ENCODE measurements around the gene ACSM2B. TPM values are rescaled to one million over a fixed set of nuclear protein-coding genes. Genes with fewer than 3 reads are reported as not detected.

Gene ACSM2B
- total RNA-seq, 1 experiment from 2014 or later: 0.20 TPM

DNA sequence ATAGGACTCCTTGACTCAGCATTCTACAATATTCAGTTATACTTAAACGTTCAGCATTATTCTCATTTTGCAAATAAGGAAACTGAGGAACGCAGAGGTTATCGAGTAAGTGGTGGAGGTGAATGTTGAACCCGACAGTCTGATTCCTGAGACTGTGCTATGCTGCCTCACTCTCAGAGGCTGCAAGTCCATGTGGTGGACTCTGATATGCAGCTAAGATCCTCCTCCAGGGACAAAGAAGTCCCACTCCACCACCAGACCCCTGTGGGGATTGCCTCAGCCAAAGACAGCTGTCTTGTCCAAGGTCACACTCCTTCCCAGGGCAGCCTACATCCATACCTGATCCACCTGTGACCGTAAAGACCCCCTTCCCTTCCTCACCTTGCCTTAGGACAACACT is 37.5 kb downstream of the ACSM2B start (continued):
- TF ChIP-seq, protein P1, sequence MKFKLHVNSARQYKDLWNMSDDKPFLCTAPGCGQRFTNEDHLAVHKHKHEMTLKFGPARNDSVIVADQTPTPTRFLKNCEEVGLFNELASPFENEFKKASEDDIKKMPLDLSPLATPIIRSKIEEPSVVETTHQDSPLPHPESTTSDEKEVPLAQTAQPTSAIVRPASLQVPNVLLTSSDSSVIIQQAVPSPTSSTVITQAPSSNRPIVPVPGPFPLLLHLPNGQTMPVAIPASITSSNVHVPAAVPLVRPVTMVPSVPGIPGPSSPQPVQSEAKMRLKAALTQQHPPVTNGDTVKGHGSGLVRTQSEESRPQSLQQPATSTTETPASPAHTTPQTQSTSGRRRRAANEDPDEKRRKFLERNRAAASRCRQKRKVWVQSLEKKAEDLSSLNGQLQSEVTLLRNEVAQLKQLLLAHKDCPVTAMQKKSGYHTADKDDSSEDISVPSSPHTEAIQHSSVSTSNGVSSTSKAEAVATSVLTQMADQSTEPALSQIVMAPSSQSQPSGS (CRISPR knock-in tag; IDR thresholded peaks at IDR 0.05; ENCODE audit: borderline replicate concordance, low read depth): no peak
- TF ChIP-seq HMGA2 (CRISPR knock-in tag; IDR thresholded peaks at IDR 0.05) (no peak), FOXK1 (CRISPR knock-in tag; IDR thresholded peaks at IDR 0.05) (no peak), ELF4 (CRISPR knock-in tag; IDR thresholded peaks at IDR 0.05; ENCODE audit: low read depth) (no peak), SP1 (CRISPR knock-in tag; conservative IDR thresholded peaks at IDR 0.05) (no peak), CREB1 (CRISPR knock-in tag; IDR thresholded peaks at IDR 0.05) (no peak), ZNF121 (CRISPR knock-in tag; IDR thresholded peaks at IDR 0.05) (no peak), NFATC4 (CRISPR knock-in tag; IDR thresholded peaks at IDR 0.05) (no peak), ZNF416 (CRISPR knock-in tag; IDR thresholded peaks at IDR 0.05) (no peak), GTF2I (CRISPR knock-in tag; conservative IDR thresholded peaks at IDR 0.05) (no peak)
- TF ChIP-seq, protein P2, sequence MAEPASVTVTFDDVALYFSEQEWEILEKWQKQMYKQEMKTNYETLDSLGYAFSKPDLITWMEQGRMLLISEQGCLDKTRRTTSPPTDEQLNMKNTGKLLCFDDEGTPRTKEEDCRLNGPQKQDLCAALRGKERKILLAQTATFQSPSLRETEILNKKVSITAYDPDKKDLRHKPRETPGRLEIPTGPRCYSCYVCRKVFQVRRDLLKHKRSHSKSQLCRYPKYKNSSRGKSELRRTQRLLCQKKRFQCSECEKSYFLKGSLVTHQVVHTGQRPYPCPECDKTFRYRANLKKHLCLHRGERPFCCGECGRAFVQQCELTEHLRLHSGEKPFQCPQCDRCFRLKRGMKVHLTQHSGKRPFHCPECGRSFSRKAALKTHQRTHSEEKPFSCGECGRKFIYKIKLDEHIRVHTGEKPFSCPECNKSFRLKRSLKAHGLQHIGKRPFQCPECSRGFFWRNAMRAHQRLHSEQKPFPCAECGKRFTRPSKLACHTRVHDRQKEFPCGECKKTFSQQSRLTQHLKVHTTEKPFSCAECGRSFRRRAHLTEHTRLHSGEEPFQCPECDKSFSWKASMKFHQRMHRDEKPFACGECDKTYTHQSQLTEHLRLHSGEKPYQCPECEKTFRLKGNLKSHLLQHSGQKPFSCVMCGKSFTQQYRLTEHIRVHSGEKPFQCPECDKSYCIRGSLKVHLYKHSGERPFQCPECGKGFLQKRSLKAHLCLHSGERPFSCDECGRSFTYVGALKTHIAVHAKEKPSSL (CRISPR knock-in tag; conservative IDR thresholded peaks at IDR 0.05): no peak
- TF ChIP-seq, protein P3, sequence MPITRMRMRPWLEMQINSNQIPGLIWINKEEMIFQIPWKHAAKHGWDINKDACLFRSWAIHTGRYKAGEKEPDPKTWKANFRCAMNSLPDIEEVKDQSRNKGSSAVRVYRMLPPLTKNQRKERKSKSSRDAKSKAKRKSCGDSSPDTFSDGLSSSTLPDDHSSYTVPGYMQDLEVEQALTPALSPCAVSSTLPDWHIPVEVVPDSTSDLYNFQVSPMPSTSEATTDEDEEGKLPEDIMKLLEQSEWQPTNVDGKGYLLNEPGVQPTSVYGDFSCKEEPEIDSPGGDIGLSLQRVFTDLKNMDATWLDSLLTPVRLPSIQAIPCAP (CRISPR knock-in tag; IDR thresholded peaks at IDR 0.05): no peak
- TF ChIP-seq, protein P4, sequence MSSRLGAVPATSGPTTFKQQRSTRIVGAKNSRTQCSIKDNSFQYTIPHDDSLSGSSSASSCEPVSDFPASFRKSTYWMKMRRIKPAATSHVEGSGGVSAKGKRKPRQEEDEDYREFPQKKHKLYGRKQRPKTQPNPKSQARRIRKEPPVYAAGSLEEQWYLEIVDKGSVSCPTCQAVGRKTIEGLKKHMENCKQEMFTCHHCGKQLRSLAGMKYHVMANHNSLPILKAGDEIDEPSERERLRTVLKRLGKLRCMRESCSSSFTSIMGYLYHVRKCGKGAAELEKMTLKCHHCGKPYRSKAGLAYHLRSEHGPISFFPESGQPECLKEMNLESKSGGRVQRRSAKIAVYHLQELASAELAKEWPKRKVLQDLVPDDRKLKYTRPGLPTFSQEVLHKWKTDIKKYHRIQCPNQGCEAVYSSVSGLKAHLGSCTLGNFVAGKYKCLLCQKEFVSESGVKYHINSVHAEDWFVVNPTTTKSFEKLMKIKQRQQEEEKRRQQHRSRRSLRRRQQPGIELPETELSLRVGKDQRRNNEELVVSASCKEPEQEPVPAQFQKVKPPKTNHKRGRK (CRISPR knock-in tag; IDR thresholded peaks at IDR 0.05; ENCODE audit: borderline replicate concordance): no peak

DNA sequence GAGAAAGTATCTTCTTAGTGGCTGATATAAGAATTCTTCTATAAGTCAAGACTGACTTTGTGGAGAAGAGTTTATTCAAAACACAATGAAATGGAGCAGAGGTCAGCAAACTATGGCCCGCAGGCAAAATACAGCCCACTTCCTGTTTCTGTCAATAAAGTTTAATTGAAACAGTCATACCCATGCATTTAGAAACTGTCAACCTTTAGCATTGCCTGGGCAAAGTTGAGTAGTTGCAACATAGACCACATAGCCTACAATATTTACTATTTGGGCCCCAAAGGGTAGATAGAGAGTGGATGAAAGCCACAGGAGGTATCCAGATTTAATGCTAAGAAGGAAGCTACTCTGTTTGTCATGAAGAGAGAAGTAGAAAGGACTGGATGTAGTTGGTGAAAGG is 38.0 kb downstream of the ACSM2B start:
- Mint-ChIP-seq H3K4me3 (no peak overlapping the region), H3K27me3 (ENCODE audit: low read depth) (no peaks in the 10 kb centered on the region; the same call in 1 of the 2 replicates), H3K4me1 (no peaks in the 10 kb centered on the region), H3K9me3 (no peaks in the 10 kb centered on the region), H3K27ac (no peak overlapping the region), H3K36me3 (no peaks in the 10 kb centered on the region)
- POLR2A ChIA-PET: no interaction called here
- ATAC-seq (no peak), DNase-seq (ENCODE audit: low spot score) (no peak)
- CTCF ChIA-PET: no interaction called here
- TF ChIP-seq RELA (CRISPR knock-in tag; IDR thresholded peaks at IDR 0.05; ENCODE audit: borderline replicate concordance) (no peak), GTF2I (CRISPR knock-in tag; conservative IDR thresholded peaks at IDR 0.05) (no peak), NR3C1 (CRISPR knock-in tag; conservative IDR thresholded peaks at IDR 0.05; ENCODE audit: low read depth) (no peak), FOXK1 (CRISPR knock-in tag; IDR thresholded peaks at IDR 0.05) (no peak), NR1H2 (CRISPR knock-in tag; IDR thresholded peaks at IDR 0.05) (no peak), TCF7 (CRISPR knock-in tag; IDR thresholded peaks at IDR 0.05; ENCODE audit: low read depth) (no peak), ZNF121 (CRISPR knock-in tag; IDR thresholded peaks at IDR 0.05) (no peak), ZNF263 (CRISPR knock-in tag; IDR thresholded peaks at IDR 0.05; ENCODE audit: low read depth) (no peak), CBFB (CRISPR knock-in tag; IDR thresholded peaks at IDR 0.05; ENCODE audit: low read depth) (no peak), EMX1 (CRISPR knock-in tag; IDR thresholded peaks at IDR 0.05) (no peak)
- TF ChIP-seq, protein P5, sequence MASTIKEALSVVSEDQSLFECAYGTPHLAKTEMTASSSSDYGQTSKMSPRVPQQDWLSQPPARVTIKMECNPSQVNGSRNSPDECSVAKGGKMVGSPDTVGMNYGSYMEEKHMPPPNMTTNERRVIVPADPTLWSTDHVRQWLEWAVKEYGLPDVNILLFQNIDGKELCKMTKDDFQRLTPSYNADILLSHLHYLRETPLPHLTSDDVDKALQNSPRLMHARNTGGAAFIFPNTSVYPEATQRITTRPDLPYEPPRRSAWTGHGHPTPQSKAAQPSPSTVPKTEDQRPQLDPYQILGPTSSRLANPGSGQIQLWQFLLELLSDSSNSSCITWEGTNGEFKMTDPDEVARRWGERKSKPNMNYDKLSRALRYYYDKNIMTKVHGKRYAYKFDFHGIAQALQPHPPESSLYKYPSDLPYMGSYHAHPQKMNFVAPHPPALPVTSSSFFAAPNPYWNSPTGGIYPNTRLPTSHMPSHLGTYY (CRISPR knock-in tag; IDR thresholded peaks at IDR 0.05): no peak
- TF ChIP-seq, protein P6, sequence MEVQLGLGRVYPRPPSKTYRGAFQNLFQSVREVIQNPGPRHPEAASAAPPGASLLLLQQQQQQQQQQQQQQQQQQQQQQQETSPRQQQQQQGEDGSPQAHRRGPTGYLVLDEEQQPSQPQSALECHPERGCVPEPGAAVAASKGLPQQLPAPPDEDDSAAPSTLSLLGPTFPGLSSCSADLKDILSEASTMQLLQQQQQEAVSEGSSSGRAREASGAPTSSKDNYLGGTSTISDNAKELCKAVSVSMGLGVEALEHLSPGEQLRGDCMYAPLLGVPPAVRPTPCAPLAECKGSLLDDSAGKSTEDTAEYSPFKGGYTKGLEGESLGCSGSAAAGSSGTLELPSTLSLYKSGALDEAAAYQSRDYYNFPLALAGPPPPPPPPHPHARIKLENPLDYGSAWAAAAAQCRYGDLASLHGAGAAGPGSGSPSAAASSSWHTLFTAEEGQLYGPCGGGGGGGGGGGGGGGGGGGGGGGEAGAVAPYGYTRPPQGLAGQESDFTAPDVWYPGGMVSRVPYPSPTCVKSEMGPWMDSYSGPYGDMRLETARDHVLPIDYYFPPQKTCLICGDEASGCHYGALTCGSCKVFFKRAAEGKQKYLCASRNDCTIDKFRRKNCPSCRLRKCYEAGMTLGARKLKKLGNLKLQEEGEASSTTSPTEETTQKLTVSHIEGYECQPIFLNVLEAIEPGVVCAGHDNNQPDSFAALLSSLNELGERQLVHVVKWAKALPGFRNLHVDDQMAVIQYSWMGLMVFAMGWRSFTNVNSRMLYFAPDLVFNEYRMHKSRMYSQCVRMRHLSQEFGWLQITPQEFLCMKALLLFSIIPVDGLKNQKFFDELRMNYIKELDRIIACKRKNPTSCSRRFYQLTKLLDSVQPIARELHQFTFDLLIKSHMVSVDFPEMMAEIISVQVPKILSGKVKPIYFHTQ (CRISPR knock-in tag; IDR thresholded peaks at IDR 0.05): no peak
- TF ChIP-seq, protein P7, sequence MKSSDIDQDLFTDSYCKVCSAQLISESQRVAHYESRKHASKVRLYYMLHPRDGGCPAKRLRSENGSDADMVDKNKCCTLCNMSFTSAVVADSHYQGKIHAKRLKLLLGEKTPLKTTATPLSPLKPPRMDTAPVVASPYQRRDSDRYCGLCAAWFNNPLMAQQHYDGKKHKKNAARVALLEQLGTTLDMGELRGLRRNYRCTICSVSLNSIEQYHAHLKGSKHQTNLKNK (CRISPR knock-in tag; IDR thresholded peaks at IDR 0.05): no peak
- TF ChIP-seq, protein P8, sequence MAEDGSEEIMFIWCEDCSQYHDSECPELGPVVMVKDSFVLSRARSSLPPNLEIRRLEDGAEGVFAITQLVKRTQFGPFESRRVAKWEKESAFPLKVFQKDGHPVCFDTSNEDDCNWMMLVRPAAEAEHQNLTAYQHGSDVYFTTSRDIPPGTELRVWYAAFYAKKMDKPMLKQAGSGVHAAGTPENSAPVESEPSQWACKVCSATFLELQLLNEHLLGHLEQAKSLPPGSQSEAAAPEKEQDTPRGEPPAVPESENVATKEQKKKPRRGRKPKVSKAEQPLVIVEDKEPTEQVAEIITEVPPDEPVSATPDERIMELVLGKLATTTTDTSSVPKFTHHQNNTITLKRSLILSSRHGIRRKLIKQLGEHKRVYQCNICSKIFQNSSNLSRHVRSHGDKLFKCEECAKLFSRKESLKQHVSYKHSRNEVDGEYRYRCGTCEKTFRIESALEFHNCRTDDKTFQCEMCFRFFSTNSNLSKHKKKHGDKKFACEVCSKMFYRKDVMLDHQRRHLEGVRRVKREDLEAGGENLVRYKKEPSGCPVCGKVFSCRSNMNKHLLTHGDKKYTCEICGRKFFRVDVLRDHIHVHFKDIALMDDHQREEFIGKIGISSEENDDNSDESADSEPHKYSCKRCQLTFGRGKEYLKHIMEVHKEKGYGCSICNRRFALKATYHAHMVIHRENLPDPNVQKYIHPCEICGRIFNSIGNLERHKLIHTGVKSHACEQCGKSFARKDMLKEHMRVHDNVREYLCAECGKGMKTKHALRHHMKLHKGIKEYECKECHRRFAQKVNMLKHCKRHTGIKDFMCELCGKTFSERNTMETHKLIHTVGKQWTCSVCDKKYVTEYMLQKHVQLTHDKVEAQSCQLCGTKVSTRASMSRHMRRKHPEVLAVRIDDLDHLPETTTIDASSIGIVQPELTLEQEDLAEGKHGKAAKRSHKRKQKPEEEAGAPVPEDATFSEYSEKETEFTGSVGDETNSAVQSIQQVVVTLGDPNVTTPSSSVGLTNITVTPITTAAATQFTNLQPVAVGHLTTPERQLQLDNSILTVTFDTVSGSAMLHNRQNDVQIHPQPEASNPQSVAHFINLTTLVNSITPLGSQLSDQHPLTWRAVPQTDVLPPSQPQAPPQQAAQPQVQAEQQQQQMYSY (CRISPR knock-in tag; IDR thresholded peaks at IDR 0.05): no peak

All from WTC11 (cell line).